NCI-H2227 (cell line): ENCODE data around the gene TMSB15C.
"Not testable (repeated sequence)": the region's sequence is repeated elsewhere in the genome, so short reads cannot be mapped to it uniquely, and the experiment has no call there.

ENCODE experiments used
- DNase-seq: peaks from one replicate; lab custom pipeline; 2025; ENCODE audit not compliant: unreplicated experiment; lab: John Stamatoyannopoulos, UW

The TMSB15C gene

GRCh38 chrX:104075778-104076445, at the start of gene TMSB15C:
TSS of gene TMSB15C (minus strand) at chrX:104076236.
- not testable (repeated sequence) for DNase-seq

GRCh38 chrX:104122829-104123228, 46.8 kb upstream of the TMSB15C start:
- DNase-seq: no peak

DNA sequence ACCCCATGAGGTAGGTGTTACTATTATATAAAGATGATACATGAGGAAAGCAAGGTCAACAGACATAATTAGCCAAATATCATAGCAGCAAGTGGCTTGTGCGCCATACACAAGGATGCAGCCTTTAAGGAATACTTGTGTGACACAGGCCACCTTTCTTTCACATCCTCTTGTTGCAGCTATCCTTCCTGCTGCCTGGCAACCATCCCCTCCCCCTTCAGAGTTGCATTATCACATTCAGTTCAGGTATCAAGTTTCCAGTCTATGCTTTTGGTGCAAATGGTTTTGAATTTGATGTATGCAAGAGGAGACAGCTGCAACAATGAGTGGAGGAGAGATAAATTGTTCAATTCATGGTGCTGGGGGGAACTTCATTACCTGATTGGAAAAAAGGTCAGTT, 42.7 kb upstream of the TMSB15C start:
- no peak for DNase-seq

DNA sequence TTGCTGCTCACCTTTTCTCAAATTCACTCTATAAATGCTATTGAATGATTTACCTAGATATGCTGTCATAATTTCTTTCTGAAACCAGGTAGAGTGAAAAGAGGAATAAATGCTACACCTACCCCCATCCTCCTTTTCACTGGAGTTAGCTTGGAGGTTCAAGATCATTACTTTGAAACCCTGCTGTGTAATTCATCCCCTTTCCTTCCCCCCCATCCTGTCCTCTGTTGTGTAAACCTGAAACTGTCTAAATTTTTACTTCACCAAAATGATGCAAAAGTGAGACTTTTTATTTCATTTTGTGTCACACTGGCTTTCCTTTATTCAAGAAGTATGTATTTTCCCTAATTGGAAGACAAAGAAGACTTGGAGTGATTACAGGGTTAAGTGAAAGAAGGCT, 41.7 kb upstream of the TMSB15C start:
- DNase-seq: no peak

DNA sequence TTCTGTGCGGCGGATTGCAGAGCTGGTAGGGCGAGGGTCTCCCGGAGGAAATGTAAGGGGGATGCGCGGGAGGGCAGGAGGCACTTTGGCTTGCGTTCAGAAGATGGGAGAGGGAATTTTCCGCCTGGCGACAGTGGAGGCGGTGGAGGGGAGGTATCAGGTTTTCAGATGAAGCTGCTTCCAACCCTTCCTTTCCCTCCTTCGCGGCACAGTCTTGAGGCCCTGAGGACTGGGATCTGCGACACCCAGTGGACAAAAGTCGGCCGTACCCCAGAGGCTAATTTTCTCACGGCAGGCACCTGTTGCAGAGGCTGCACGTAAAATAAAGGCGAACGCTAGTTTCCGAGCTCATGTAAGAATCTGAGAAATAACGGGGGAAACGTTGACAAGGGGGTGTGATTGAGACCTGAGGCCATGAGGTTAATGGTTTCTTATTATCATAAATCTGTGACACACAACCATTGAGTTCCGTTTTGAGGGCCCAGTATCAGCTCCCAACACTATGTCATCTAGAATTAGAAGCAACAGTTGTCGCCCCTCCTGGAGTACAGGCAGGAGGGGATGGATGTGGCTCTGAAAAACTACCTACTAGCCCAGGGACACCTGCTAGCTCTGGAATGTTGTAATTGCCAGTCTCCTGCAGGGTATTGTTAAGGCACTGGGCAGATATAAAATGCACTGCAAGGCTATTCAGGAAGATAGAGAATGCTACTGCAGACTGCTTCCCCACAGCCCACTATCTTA, 37.4 kb upstream of the TMSB15C start:
- DNase-seq: peak; percentile 90

DNA sequence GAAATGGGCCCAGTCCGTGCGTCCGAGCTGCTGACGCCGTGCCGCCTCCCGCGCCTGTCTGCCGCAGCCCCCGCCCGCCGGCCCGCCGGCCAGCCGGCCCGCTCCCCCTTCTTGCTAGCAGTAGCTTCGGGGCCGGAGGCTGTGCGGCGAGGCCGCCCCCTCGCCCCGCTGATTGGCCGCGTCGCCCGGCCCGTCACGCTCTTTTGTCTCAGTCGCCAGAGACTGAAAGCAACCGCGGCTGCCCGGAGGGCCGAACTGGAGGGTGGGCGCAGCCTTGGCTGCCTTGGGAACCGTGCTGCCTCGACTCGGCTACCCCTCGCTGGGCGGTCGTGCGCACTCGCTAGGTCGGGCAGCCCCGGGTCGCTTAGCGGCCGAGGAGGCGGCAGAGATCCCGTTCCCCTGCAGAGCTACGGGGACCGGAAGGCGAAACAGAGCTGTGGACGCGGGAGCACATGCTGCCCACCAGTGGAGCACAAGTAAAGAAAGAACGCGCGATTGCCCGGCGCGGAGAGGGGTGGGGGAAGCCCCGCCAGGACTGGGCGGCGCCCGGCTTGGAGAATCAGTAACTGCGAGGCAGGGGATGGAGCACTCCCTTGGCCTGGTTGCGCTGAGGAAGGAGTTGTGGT, 36.4 kb upstream of the TMSB15C start, which contains the start of gene ZCCHC18:
TSS of gene ZCCHC18 (plus strand) at position 198 of the 626 bp plus-strand sequence. CDS start 1,589 bp downstream, outside the sequence.
- DNase-seq: peak; percentile 92

DNA sequence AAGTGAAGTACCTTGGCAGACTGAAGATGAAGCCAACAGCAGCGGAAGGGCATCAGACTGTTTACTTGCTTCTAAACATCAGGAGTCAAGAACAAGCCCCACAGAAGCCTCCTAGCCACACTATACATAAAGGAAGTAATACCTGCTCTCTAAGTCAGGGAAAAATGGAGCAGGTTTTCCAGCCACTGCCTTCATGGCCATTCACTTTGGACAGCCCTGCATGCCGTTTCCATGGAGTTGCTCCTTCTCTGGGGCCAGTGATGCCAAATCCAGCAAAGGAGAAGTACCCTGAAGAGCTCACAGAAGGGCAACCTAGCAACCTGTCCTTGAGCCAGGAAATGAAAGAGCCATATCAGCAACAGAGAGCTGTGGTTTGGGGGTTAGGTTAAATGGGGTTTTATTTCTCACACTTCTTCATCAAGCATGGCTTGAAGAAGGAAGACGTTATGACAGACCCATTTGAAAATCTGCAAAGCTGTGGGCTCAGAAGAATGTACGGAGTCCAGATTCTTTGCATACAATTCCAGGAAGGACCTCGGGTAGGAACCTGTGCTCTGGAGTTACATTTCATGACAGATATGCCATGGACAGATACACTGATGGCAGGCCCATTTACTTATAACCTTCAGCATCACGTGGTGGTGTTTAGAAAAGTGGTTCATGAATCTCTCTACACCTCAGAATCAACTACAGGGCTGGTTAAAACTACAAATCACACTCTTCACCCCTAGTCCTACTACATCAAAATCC, 34.6 kb upstream of the TMSB15C start:
- DNase-seq: not testable (repeated sequence)

DNA sequence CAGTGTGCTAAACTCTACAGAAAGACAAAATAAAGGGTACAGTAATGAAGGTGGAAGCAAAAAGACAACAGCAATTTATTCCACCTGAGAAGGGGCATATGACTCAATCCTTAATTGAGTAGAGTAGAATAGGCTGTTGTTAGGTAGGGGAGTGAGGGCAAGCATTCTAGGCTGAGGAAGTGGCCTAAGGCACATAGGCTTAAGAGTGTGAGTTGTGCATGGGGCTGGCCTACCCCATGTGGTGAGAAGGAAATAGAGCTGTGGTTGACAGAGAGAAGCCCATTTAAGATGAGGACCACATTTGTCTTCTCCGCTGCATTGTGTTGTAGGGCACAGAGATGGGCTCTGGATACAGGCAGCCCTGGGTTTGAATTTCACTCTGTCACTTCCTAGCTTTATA, 32.9 kb upstream of the TMSB15C start:
- DNase-seq: no peak

DNA sequence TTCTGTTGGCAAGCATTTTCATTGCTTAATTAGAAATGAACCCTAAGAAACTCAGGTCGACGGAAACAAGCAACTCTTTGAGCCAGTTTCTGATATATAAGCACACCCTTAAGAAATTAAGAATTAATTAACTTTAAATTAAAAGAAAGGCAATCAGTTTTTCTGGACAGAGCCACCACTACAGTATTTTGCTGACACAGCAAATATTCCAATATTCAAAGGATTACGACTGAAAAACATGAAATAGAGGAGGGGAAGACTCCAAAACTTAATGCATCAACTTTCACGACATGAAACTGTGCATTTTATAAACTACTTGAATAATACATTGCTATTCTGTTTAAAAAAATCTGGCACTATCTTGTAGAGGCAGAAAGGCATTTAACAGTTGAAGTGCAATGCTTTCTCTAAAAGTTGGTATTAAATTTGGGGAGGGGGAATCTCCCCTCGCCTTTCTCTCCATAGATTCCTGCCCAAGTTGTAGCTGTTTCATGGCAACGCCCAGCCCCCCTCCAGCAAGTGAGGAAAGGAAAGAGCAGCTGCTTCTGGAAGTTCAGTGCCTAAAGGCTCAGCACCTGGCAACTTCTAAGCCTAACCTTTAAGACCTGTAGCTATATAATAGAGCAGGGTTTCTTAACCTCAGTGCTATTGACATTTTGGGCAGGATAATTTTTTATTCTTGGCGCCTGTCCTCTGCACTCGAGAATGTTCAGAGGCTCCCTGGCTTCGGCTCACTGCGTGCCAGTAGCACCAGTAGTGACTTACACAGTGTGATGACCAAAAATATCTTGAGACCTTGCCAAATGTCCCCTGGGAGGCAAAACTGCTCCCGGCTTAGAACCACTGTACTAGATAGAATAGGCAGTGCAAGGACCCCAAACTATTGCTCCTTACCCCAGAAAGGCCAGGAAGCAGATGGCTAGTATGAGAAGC, 29.6 kb upstream of the TMSB15C start:
- DNase-seq: no peak

DNA sequence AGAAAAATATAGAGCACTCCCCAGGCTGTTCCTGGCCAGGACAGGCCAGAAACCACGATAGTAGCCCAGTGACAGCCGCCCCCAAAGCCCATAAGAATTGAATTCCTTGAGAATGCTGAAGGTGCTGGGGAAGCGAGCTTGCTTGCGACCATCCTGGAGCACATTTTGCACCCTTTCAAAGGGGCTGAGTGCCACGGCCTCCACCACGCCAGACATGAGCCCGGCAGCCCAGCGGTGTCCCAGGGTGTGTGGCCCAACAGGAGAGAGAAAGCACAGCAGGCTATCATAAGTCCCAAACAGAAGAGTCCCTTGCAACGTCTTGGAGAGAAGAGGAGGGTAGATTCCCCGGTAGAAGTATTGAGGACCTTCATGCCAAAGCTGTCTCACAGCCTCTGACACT, 28.6 kb upstream of the TMSB15C start:
- no peak for DNase-seq

DNA sequence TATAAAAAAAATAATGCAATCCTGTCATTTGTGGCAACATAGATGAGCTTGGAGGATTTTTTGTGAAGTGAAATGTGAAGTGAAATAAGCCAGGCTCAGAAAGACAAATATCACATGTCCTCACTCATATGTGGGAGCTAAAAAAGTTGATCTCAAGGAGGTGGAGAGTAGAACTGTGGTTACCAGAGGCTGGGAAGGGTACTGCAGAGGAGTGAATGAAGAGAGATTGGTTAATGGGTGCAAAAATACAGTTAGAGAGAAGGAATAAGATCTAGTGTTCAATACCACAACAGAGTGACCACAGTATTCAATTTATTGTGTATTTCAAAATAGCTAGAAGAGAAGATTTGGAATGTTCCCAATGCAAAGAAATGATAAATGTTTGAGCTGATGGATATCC, 22.9 kb upstream of the TMSB15C start:
- DNase-seq: no peak

DNA sequence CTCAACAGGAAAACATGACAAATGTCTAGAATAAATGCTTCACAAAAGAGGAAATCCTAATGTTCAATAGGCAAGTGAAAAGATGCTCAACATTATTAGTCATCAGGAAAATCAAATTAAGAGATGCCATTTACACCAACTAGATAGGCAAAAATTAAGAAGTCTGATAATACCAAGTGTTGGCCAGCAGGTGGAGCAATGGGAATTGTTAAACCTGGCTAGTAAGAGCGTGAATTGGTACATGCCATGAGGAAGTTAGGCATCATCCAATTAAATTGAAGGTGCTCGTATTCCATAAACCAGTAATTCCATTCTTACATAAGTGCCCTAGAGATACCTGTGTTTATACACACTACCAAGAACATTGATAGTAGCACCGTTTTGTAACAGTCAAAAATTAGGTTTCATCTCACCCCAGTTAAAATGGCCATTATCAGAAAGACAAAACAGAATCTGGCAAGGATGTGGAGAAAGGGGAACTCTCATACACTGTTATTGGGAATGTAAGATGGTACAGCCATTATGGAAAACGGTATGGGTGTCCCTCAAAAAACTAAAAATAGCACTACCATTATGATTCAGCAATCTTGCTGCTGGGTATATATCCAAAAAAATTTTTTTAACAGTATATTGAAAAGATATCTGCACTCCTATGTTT, 22.2 kb upstream of the TMSB15C start:
- DNase-seq: peak; percentile 72

- DNase-seq: no peak
Measured at GRCh38 chrX:104085919-104086318, 9.9 kb upstream of the TMSB15C start.

GRCh38 chrX:104085477-104085876, 9.4 kb upstream of the TMSB15C start:
- no peak for DNase-seq

- DNase-seq: no peak
Measured at GRCh38 chrX:104084534-104085277, 8.7 kb upstream of the TMSB15C start.

DNA sequence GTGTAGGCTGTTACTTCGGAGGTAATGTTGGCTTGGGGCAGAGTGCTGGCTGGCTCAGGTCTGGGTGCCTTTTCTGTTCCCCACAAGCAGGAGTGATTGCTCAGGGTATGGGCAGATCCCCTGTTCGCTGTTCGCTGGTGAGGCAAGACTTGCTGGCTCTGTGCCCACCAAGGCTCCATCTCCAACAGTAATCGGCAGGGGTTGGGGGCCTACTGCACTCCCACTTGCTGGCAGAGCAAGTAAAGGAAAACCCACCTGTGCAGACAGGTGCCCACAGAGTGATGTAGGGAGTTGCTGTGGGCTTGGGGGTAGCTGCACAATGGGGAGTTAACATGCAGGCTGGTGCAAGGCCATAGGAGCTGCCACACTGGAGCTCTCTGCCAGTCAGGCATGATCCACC, 8.0 kb upstream of the TMSB15C start:
- no peak for DNase-seq

DNA sequence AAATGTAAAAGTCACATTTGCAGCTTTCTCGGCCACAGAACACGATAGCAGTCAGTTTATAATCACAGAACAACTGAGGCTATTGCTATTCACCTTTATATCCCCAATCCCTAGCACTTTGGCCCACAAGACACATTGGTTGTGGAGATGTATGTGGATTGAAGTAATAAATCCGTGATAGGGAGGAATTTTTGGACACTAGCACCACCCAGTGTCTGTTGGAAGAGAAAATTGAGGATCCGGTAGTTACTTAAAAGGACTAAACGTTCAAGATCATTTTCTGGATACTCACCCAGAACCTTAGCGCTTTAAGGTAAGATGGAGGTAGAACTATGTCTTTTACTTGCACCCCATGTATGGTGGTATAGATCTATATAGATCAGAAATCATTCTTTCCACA, 1.8 kb upstream of the TMSB15C start:
- not testable (repeated sequence) for DNase-seq

- DNase-seq: not testable (repeated sequence)
Measured at GRCh38 chrX:104062636-104063035, 13.4 kb downstream of the TMSB15C start.

DNA sequence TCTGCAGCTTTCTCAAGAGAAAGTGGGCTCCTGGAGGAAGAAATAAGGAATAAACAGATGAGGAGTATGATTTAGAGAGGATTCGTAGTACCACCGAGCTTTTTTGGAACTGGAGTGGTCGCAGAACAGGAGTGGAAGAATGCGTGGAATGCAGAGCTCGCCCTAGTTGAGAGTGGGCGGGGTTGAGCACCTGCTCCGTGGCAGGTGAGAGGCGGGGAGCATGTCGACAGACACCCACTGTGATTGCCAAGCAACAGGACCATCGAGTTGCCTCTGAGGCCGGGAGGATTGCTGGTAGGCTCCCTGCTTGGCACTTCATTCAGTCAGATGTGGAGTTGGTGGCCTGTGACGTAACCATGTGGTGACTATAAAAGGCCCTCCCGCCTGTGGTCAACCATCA, 21.1 kb downstream of the TMSB15C start:
- DNase-seq: not testable (repeated sequence)
